ENCODE measurements around the gene PLPP7. TPM values are rescaled to one million over a fixed set of nuclear protein-coding genes. Genes with fewer than 3 reads are reported as not detected.
A peak's percentile ranks its signal among the peaks of the same experiment; 100 is the strongest.

PLPP7 gene
- total RNA-seq, 2 experiments from 2014 or later: 0.11 to 0.16 TPM

GRCh38 chr9:131276094-131276888 lies 13.2 kb upstream of the PLPP7 start, which contains the start of gene FAM78A:
TSS of gene FAM78A (minus strand) at chr9:131276510. CDS start at chr9:131276179, 331 bp downstream.
- Histone ChIP-seq H3K27ac (ENCODE audit: low read depth, low read length, poor library complexity, severe bottlenecking) (peak within 1 kb of the TSS; percentile 76), H3K4me1 (ENCODE audit: insufficient read depth, low read length, poor library complexity, severe bottlenecking) (peaks cover 34% of the 10 kb centered on the region), H3K9me2 (ENCODE audit: insufficient read depth, low read length) (no peaks in the 10 kb centered on the region), H3K4me3 (ENCODE audit: low read depth, low read length, poor library complexity, severe bottlenecking) (peak within 1 kb of the TSS; percentile 90), H3K9me3 (ENCODE audit: low read length) (no peaks in the 10 kb centered on the region), H3K4me2 (ENCODE audit: low read length) (peak within 1 kb of the TSS; percentile 74), H3K36me3 (ENCODE audit: insufficient read depth, low read length) (peaks cover 18% of the 10 kb centered on the region), H4K20me1 (ENCODE audit: insufficient read depth, low read length) (no peaks in the 10 kb centered on the region), H3K79me2 (ENCODE audit: insufficient read depth, low read depth, low read length) (peaks cover 51% of the 10 kb centered on the region), H2AFZ (ENCODE audit: low read length) (peak within 1 kb of the TSS; percentile 45; the same call in 1 of the 2 replicates)
- no peak for TF ChIP-seq EZH2phosphoT487 (IDR thresholded peaks at IDR 0.05; ENCODE audit: borderline replicate concordance, low read depth, low read length)
- TF ChIP-seq CTCF (conservative IDR thresholded peaks at IDR 0.05; ENCODE audit: low read length): 0 out of 2 replicates have a peak, but pooled peaks have one; percentile 22
- TSS peak; percentile 55 for BruUV-seq (replicated peaks)
- ChIA-PET CTCF (ENCODE audit: unreplicated experiment) (interaction anchor here (0.6 to 1.7 kb wide), 2 partner anchors 9 to 20 kb away, joined by 3 to 4 read pairs; no protein-coding TSS in a partner anchor), POLR2A (interaction anchor here (1.0 to 7.9 kb wide), 3 partner anchors 12 to 95 kb away, joined by 4 to 132 read pairs (median 4); no protein-coding TSS in a partner anchor)
- intact Hi-C loops (cut with micrococcal nuclease; ENCODE audit: unreplicated experiment): loop anchor here (5.0 to 10.0 kb wide), 3 partner anchors 34 to 461 kb away; no protein-coding TSS in a partner anchor
- peak; percentile 79 for DNase-seq (ENCODE audit: low spot score)

GRCh38 chr9:131276891-131277286 lies 12.6 kb upstream of the PLPP7 start:
- Histone ChIP-seq H3K9me3 (ENCODE audit: low read length) (no peaks in the 10 kb centered on the region), H3K4me1 (ENCODE audit: insufficient read depth, low read length, poor library complexity, severe bottlenecking) (peaks cover 28% of the 10 kb centered on the region), H3K27ac (ENCODE audit: low read depth, low read length, poor library complexity, severe bottlenecking) (peak overlapping the region; percentile 54), H3K4me2 (ENCODE audit: low read length) (peak overlapping the region; percentile 74), H3K4me3 (ENCODE audit: low read depth, low read length, poor library complexity, severe bottlenecking) (peak overlapping the region; percentile 90), H2AFZ (ENCODE audit: low read length) (no peak overlapping the region), H3K9me2 (ENCODE audit: insufficient read depth, low read length) (no peaks in the 10 kb centered on the region), H3K36me3 (ENCODE audit: insufficient read depth, low read length) (peaks cover 14% of the 10 kb centered on the region; the same call in 1 of the 2 replicates), H4K20me1 (ENCODE audit: insufficient read depth, low read length) (no peaks in the 10 kb centered on the region), H3K79me2 (ENCODE audit: insufficient read depth, low read depth, low read length) (peaks cover 45% of the 10 kb centered on the region)
- intact Hi-C loops (cut with micrococcal nuclease; ENCODE audit: unreplicated experiment): loop anchor here (5.0 to 10.0 kb wide), 3 partner anchors 35 to 460 kb away; no protein-coding TSS in a partner anchor
- no TSS peak for BruUV-seq (replicated peaks)
- ChIA-PET POLR2A (interaction anchor here (0.6 to 7.9 kb wide), 2 partner anchors 22 to 99 kb away, joined by 5 to 132 read pairs; no protein-coding TSS in a partner anchor), CTCF (ENCODE audit: unreplicated experiment) (no interaction called here)
- TF ChIP-seq CTCF (conservative IDR thresholded peaks at IDR 0.05; ENCODE audit: low read length): no peak
- no peak for TF ChIP-seq EZH2phosphoT487 (IDR thresholded peaks at IDR 0.05; ENCODE audit: borderline replicate concordance, low read depth, low read length)
- DNase-seq (ENCODE audit: low spot score): peak; percentile 31
